Esophagus squamous epithelium (tissue), 4 donors: ENCODE data around the gene CREBL2.

Experiments
- POLR2A ChIP-seq, 4 donors: fragments of 450-650 bp; IDR thresholded peaks; one replicate each; pipeline ENCODE4 v1.6.1; 2017; ENCODE audit warnings: antibody characterized with exemption in 4 of 4, mild to moderate bottlenecking in 4 of 4, moderate library complexity in 3 of 4
- TF ChIP-seq, protein P1 (sequence below), 6 experiments: fragments of 450-650 bp in 4 of 6; fragments of 200-600 bp in 2 of 6; sonication (generic) in 2 of 6; IDR thresholded peaks; one replicate each; pipeline ENCODE4 v1.5.1; 2016 to 2019; ENCODE audit warnings: antibody characterized with exemption in 6 of 6, mild to moderate bottlenecking in 4 of 6, moderate library complexity in 4 of 6

DNA sequence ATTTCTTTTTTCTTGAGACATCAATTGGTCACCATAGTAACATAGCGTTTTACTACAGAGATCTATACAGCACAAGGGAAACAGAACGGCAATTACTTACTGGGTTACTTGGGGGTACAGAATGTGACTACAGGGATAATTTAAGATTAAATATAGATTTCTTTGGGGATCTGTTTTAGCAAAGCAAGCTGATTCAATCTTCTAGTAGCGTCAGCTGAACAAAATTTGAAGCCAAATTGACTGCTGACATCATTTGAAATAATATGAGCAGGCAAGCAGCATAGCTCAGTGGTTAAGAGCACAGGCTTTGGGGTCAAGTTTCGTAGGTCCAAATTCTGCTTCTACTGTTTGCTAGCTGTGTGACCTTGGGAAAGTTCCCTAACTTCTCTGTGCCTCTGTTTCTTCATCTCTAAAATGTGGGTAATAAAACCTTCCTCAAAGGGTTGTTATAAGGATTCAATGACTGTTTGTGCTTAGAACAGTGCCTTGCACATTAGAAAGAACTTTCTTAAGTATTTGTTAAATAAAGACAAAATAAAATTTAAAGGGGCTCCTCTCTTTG lies 71.5 kb downstream of the CREBL2 start:
- TF ChIP-seq, protein P1, sequence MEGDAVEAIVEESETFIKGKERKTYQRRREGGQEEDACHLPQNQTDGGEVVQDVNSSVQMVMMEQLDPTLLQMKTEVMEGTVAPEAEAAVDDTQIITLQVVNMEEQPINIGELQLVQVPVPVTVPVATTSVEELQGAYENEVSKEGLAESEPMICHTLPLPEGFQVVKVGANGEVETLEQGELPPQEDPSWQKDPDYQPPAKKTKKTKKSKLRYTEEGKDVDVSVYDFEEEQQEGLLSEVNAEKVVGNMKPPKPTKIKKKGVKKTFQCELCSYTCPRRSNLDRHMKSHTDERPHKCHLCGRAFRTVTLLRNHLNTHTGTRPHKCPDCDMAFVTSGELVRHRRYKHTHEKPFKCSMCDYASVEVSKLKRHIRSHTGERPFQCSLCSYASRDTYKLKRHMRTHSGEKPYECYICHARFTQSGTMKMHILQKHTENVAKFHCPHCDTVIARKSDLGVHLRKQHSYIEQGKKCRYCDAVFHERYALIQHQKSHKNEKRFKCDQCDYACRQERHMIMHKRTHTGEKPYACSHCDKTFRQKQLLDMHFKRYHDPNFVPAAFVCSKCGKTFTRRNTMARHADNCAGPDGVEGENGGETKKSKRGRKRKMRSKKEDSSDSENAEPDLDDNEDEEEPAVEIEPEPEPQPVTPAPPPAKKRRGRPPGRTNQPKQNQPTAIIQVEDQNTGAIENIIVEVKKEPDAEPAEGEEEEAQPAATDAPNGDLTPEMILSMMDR (IDR thresholded peaks at IDR 0.05), result no peak
- no peak for TF ChIP-seq POLR2A (IDR thresholded peaks at IDR 0.05)
